AG09309 (cell line): Measurements from ENCODE around the gene TNKS1BP1.

Experiments used
- DNase-seq: peaks from one replicate; pipeline ENCODE4 v3.0.0-alpha.2; 2010; ENCODE audit warnings: low read depth
- H3K4me3 ChIP-seq: 2 replicates; pipeline ENCODE4 v1.5.1; 2011; ENCODE audit warnings: mild to moderate bottlenecking, low read depth, low read length, moderate library complexity; ENCODE audit not compliant: control insufficient read depth
- TF ChIP-seq, protein P1 (sequence below): IDR thresholded peaks from 2 replicates; pipeline ENCODE4 v1.5.1; 2011; ENCODE audit warnings: mild to moderate bottlenecking, low read depth, low read length, inconsistent platforms; ENCODE audit not compliant: insufficient read depth, control insufficient read depth; ENCODE audit errors: missing control alignments

TNKS1BP1 gene

DNA sequence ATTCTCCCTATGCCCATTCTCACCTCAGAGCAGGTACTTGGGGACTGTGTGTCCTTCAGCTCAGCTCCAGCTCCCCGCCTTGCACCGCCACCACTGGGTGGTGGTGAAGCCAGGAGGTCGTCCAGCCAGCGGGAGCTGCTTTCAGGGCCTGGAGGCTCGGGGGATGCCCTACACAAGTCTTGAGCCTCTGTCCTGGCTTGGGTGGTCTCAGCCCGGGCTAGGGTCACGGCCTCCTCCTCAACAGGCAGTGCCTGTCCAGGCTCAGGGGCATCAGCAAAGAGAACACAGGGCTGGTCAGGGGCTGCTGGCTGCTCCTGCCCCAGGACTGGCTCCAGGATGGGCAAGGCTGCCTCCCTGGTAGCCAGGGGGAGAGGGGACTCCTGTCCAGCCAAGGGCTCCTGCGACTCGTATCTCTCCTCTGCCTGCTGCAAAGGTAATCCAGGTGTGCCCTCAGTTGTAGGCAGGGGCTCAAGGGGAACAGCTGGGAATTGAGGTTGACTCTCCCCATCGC lies 12.2 kb downstream of the TNKS1BP1 start:
- DNase-seq = no peak
- TF ChIP-seq, protein P1, sequence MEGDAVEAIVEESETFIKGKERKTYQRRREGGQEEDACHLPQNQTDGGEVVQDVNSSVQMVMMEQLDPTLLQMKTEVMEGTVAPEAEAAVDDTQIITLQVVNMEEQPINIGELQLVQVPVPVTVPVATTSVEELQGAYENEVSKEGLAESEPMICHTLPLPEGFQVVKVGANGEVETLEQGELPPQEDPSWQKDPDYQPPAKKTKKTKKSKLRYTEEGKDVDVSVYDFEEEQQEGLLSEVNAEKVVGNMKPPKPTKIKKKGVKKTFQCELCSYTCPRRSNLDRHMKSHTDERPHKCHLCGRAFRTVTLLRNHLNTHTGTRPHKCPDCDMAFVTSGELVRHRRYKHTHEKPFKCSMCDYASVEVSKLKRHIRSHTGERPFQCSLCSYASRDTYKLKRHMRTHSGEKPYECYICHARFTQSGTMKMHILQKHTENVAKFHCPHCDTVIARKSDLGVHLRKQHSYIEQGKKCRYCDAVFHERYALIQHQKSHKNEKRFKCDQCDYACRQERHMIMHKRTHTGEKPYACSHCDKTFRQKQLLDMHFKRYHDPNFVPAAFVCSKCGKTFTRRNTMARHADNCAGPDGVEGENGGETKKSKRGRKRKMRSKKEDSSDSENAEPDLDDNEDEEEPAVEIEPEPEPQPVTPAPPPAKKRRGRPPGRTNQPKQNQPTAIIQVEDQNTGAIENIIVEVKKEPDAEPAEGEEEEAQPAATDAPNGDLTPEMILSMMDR = no peak

DNA sequence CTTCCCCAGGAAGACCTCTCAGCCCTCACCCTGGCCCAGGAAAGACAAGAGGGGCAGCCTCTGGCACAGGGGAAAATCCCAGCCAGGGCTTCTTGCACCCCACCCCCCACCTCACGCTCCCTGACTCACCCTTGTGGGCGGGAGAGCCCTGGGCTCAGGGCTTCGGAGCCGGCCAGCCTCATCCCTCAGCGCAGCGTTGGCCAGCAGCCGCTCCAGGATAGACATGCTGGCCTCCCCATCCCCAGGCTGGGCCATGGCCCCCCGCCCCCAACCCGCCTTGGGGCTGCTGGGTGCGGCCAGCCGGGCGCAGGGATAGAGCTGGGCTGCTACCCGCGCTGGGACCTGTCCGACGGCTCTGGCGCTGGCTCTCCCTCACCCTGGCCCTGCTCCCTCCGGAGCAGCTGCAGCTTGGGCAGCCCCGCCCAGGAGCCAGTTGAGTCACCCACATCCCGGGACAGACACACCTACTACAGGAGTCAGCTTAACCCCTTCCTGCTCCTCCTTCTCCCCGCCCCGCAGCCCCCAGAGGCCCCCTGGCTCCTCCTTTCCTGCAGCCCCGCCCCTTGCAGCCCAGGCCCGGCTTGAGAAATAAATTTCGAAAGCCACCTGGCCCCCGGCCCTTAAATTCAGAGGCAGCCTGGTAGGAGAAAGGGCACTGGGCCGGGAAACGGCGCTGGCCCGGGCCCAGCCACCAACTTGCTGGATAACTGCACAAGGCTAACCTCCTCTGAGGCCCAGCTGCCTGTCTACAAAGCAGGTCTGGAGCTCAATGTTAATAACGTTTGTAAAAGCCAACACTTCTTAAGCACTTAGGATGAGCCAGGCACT lies 13.4 kb downstream of the TNKS1BP1 start:
- H3K4me3 ChIP-seq = peak overlapping the region; percentile 32
- peak; percentile 91 for DNase-seq
- TF ChIP-seq, protein P1 = no peak

More for the DNA sequence above, 12.2 kb downstream of the TNKS1BP1 start:
- no peak overlapping the region for H3K4me3 ChIP-seq

DNA sequence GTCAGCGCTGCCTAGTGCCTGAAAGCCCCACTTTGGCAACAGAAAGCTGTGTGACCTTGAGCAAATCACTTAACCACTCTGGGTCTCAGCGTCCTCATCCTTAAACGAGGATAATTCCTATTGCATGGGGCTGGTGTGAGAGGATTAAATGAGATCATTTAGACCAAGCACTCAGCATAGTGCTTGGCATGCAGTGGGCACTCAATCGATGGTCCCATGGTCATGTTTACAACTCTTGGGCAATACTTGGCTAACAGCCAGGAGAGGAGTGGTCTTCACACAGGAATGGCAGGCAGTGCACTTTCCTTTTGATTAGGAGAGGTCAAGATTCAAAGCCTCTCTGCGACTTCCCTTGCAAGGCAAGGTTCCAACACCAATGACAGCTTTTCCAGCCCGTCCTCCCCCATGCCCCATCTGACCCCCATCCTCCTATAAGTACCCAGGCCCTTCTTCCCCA lies 14.1 kb downstream of the TNKS1BP1 start:
- peak overlapping the region; percentile 32 for H3K4me3 ChIP-seq
- no peak for DNase-seq
- TF ChIP-seq, protein P1 = no peak

DNA sequence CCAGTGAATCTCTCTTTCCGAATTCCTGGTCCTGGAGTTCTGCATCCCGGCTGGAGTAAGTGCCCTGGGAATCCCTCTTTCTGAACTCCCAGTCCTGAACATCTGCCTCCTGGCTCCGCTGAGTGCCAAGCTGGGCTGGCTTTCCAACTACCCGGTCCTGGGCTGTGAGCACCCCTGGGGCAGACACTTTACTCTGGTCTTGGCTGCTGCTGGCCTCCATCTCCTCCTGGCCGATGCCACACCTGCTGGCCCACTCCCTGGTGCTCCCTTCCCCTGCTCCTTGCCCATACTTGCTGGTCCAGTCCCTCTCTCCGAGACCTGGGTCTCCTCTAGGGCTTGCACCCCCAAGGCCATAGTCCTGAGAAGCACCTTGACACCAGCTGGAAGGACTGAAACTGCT lies 14.7 kb downstream of the TNKS1BP1 start:
- no peak overlapping the region for H3K4me3 ChIP-seq
- TF ChIP-seq, protein P1 = no peak
- no peak for DNase-seq

DNA sequence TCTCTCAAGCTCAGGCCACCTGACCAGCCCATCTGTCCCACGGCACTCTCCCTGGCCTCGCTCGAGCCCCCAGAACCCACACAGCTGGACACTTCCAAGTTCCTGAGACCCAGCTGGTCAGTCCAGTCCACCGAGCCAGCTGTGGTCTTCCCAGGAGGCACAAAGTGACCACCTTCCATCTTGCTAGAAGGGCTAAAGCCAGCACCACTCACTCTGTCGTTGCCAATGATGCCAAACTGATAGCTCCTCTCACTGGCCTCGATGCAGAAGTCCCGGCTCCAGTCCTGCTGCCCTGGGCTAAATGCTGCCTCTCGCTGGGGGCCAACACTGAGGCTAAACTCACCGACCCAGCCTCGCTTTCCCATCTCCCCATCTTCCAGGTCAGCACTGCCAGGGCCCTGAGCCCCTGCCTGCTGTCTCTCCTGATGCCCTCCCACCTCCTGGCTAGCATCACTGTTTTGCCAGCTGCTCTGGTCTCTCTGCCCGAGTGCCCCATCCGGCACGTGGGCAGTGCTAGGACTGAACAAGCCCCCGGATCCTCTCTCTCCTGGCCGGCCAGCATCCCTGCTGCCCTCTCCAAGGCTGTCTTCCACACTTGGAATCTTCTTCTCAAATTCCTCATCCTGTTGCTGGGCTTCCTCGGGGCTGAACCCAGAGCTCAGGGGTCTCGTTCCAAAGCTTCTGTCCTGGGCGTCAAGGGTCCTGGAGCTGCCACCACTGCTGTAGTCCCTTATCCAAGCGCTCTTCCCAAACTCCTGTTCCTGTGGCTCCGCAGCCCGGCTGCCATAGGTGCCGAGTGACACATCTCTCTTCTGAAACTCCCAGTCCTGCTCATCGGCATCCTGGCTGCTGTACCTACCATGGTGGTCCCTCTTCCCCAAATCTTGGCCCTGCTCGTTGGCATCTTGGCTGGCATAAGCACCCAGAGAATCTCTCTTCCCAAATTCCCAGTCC lies 15.4 kb downstream of the TNKS1BP1 start:
- DNase-seq = no peak
- H3K4me3 ChIP-seq = no peak overlapping the region
- TF ChIP-seq, protein P1 = no peak

DNA sequence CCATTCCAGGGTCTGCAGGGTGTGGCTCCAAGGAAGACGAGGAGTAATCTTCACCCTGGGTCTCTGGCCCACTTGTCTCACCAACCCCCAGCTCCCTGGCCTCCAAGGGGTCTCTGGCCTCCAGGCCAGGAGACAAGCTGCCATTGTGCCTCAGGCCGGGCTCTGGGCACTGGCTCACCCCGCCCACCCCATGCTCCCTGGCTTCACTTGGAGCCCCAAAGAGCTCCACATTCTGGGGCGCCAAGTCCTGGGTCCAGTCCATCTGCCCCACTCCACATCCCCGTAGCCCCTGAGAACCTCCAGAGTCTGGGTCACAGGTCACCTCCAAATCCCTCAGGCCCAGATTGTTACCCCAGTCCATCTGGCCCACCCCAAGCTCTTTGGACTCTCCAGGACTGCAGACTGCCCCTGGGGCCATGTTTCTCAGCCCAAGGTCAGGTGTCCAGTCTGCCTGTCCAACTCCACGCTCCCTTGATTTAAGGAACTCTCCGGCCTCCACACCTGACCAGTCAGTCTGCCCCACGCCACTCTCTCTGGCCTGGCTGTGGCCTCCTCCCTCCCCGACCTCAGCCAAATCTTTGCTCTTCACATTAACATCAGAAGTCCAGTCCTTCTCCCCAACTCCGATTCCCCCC lies 16.2 kb downstream of the TNKS1BP1 start:
- DNase-seq = no peak
- TF ChIP-seq, protein P1 = no peak

More for the DNA sequence above, 16.2 kb downstream of the TNKS1BP1 start:
- no peak overlapping the region for H3K4me3 ChIP-seq
